DOHH2 (cell line): ENCODE measurements around the gene FMC1.

Experiments
- H3F3A ChIP-seq: fragments of 200-600 bp; sonication (generic), shearing (Covaris generic); 2 replicates; pipeline ENCODE4 v1.6.0; 2016; ENCODE audit warnings: antibody characterized with exemption, mild to moderate bottlenecking; ENCODE audit not compliant: control insufficient read depth, insufficient read depth
- H3K27ac ChIP-seq: fragments of 200-600 bp; sonication (generic); 2 replicates; pipeline ENCODE4 v1.5.1; 2014; ENCODE audit warnings: low read depth, mild to moderate bottlenecking, low read length, moderate library complexity
- H3K27me3 ChIP-seq: fragments of 200-600 bp; sonication (generic); 2 replicates; pipeline ENCODE4 v1.6.1; 2014; ENCODE audit warnings: mild to moderate bottlenecking, low read length, mixed read lengths; ENCODE audit not compliant: control insufficient read depth
- H3K36me3 ChIP-seq: fragments of 200-600 bp; sonication (generic); 2 replicates; pipeline ENCODE4 v1.6.1; 2014; ENCODE audit warnings: mild to moderate bottlenecking, low read length, moderate library complexity, mixed read lengths; ENCODE audit not compliant: control insufficient read depth
- H3K4me1 ChIP-seq: fragments of 200-600 bp; sonication (generic); 2 replicates; pipeline ENCODE4 v1.6.1; 2014; ENCODE audit warnings: mild to moderate bottlenecking, low read length, mixed read lengths; ENCODE audit not compliant: control insufficient read depth
- H3K4me2 ChIP-seq: fragments of 200-600 bp; sonication (generic); 2 replicates; pipeline ENCODE4 v1.6.0; 2014; ENCODE audit warnings: mild to moderate bottlenecking, low read length, moderate library complexity
- H3K4me3 ChIP-seq: fragments of 200-600 bp; sonication (generic); 2 replicates; pipeline ENCODE4 v1.5.1; 2014; ENCODE audit warnings: mild to moderate bottlenecking, low read length, mixed read lengths
- H3K79me2 ChIP-seq: fragments of 200-600 bp; sonication (generic); 2 replicates; pipeline ENCODE4 v1.6.1; 2014; ENCODE audit warnings: mild to moderate bottlenecking, low read length, mixed read lengths; ENCODE audit not compliant: control insufficient read depth
- H3K9me2 ChIP-seq: fragments of 200-600 bp; sonication (generic); replicated peaks from 2 replicates; pipeline ENCODE4 v1.6.1; 2014; ENCODE audit warnings: mild to moderate bottlenecking, low read length, mixed read lengths; ENCODE audit not compliant: control insufficient read depth
- H3K9me3 ChIP-seq: fragments of 200-600 bp; sonication (generic); 2 replicates; pipeline ENCODE4 v1.6.1; 2014; ENCODE audit warnings: antibody characterized with exemption, low read length, mixed read lengths; ENCODE audit not compliant: control insufficient read depth, insufficient read depth
- H4K20me1 ChIP-seq: fragments of 200-600 bp; sonication (generic); 2 replicates; pipeline ENCODE4 v1.6.0; 2014; ENCODE audit warnings: low read depth, mild to moderate bottlenecking, antibody characterized with exemption, low read length, moderate library complexity; ENCODE audit not compliant: control insufficient read depth, insufficient read depth
- EZH2phosphoT487 ChIP-seq: fragments of 200-600 bp; sonication (generic); IDR thresholded peaks from 2 replicates; pipeline ENCODE4 v1.6.1; 2017; ENCODE audit warnings: borderline replicate concordance, mild to moderate bottlenecking, antibody characterized with exemption, low read length, moderate library complexity, mixed read lengths
- TF ChIP-seq, protein P1 (sequence below): fragments of 200-600 bp; sonication (generic); IDR thresholded peaks from one replicate; pipeline ENCODE4 v1.5.1; 2014; ENCODE audit warnings: antibody characterized with exemption, mild to moderate bottlenecking, low read depth, low read length; ENCODE audit not compliant: poor library complexity, severe bottlenecking

The FMC1 gene, protein sequence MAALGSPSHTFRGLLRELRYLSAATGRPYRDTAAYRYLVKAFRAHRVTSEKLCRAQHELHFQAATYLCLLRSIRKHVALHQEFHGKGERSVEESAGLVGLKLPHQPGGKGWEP

DNA sequence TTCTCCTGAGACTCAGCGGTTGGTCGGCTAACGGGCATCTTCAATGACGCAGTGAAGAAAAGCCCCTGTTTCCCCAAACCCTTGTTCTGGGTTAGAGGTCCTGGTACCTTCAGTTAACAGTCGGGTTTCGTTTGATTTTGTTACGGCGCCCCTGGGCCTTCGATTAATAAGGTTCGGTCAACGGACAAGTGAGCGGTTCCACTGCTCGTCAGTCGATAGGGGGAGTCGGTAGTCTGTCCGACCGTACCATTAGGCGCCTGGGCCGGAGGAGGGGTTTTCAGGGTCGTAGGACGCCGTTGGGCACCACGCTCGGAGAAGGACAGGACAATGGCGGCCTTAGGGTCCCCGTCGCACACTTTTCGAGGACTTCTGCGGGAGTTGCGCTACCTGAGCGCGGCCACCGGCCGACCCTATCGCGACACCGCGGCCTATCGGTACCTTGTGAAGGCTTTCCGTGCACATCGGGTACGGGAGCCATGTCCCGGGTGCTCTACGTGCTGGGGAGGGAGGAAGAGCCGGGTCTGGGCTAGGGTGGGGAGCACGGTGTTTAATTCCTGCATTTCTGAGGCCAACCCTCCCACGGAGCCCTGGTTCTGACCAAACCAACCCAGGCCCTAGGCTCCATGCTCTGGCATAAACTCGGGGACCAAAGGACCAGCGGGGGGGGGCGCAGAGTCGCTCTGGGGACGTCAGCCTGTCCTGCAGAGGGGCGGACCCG is at the start of gene FMC1:
Gene FMC1 (plus strand): TSS at position 280 of the 718 bp plus-strand sequence. CDS start 48 bp downstream, at position 328.
- Histone ChIP-seq H3K4me2 (peak within 1 kb of the TSS; percentile 92), H3K36me3 (peaks cover 23% of the 10 kb centered on the region), H3K27me3 (no peaks in the 10 kb centered on the region), H3K27ac (peak within 1 kb of the TSS; percentile 96), H3K9me3 (peaks cover 9% of the 10 kb centered on the region; the same call in 1 of the 2 replicates), H3K79me2 (peaks cover 36% of the 10 kb centered on the region), H4K20me1 (no peaks in the 10 kb centered on the region), H3K4me1 (peaks cover 52% of the 10 kb centered on the region), H3K4me3 (peak within 1 kb of the TSS; percentile 90), H3F3A (peaks cover 39% of the 10 kb centered on the region), H3K9me2 (no peaks in the 10 kb centered on the region)
- TF ChIP-seq, protein P1, sequence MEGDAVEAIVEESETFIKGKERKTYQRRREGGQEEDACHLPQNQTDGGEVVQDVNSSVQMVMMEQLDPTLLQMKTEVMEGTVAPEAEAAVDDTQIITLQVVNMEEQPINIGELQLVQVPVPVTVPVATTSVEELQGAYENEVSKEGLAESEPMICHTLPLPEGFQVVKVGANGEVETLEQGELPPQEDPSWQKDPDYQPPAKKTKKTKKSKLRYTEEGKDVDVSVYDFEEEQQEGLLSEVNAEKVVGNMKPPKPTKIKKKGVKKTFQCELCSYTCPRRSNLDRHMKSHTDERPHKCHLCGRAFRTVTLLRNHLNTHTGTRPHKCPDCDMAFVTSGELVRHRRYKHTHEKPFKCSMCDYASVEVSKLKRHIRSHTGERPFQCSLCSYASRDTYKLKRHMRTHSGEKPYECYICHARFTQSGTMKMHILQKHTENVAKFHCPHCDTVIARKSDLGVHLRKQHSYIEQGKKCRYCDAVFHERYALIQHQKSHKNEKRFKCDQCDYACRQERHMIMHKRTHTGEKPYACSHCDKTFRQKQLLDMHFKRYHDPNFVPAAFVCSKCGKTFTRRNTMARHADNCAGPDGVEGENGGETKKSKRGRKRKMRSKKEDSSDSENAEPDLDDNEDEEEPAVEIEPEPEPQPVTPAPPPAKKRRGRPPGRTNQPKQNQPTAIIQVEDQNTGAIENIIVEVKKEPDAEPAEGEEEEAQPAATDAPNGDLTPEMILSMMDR, result peak; percentile 47
- no peak for TF ChIP-seq EZH2phosphoT487

DNA sequence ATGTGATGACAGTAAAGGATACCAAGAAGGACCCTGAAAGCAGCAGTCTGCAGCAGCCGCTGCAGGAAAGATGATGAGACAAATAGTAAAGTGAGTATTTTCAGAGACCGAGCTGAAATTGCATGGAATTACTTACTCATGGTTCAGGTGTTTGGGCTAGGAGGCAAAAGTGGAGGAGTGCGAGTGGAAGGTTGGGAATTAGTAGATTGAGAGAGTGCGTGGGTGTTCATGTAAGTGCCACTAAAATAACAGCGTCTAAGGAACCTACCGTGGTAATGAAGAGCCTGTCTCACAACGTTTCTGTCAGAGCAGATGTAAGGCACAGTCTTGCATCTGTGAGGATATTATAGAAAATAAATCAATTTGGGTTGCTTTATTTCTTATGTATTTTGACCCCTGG is 48.3 kb upstream of the FMC1 start:
- TF ChIP-seq, protein P1, result no peak
- TF ChIP-seq EZH2phosphoT487, result no peak
- Histone ChIP-seq H3K9me2 (no peaks in the 10 kb centered on the region), H3F3A (no peaks in the 10 kb centered on the region), H3K79me2 (no peaks in the 10 kb centered on the region), H3K4me3 (no peak overlapping the region), H3K27ac (no peak overlapping the region), H4K20me1 (no peaks in the 10 kb centered on the region), H3K36me3 (peaks cover 8% of the 10 kb centered on the region), H3K27me3 (no peaks in the 10 kb centered on the region), H3K9me3 (no peaks in the 10 kb centered on the region), H3K4me2 (no peak overlapping the region), H3K4me1 (no peaks in the 10 kb centered on the region)

DNA sequence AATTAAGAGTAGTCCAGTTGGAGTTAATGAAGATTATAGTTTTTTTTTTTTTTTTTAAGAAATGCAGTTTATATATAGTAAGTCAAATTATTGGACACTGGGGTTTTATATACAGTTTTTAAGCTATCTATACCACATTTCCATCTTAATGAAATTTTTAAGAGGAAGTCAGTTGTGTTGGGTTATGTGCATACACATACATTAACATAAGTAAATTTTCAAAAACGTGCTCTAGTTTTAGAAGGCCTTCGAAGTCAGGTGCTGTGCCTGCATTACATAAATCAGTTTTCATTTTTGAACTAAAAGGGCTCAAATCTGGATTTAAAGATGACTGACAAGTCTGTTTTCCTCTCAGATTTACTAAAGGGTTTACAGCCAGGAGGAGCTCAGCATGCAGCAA is 47.6 kb upstream of the FMC1 start:
- Histone ChIP-seq H3K4me3 (no peak overlapping the region), H3K9me3 (no peaks in the 10 kb centered on the region), H3K4me1 (no peaks in the 10 kb centered on the region), H3K79me2 (no peaks in the 10 kb centered on the region), H3K4me2 (no peak overlapping the region), H4K20me1 (no peaks in the 10 kb centered on the region), H3K36me3 (peaks cover 9% of the 10 kb centered on the region), H3F3A (no peaks in the 10 kb centered on the region), H3K9me2 (no peaks in the 10 kb centered on the region), H3K27ac (no peak overlapping the region), H3K27me3 (no peaks in the 10 kb centered on the region)
- TF ChIP-seq, protein P1, result no peak
- no peak for TF ChIP-seq EZH2phosphoT487
